Smooth muscle cell (in vitro differentiated cells): ENCODE measurements around the gene TGFB1I1. TPM values are rescaled to one million over a fixed set of nuclear protein-coding genes. Genes with fewer than 3 reads are reported as not detected.

Source experiments
- DNase-seq: peaks from one replicate; lab custom pipeline; 2025; ENCODE audit not compliant: unreplicated experiment; lab: John Stamatoyannopoulos, UW
- H2AFZ ChIP-seq: fragments of 200-600 bp; sonication (generic); 2 replicates; pipeline ENCODE4 v1.6.0; 2016; ENCODE audit warnings: antibody characterized with exemption, low read depth, mild to moderate bottlenecking
- H3F3A ChIP-seq: fragments of 200-600 bp; sonication (generic); 2 replicates; pipeline ENCODE4 v1.6.0; 2017; ENCODE audit warnings: antibody characterized with exemption, low read depth
- H3K27ac ChIP-seq: fragments of 200-600 bp; sonication (generic); 2 replicates; pipeline ENCODE4 v1.5.1; 2016; ENCODE audit warnings: low read depth, mild to moderate bottlenecking
- H3K27me3 ChIP-seq: fragments of 200-600 bp; sonication (generic); 2 replicates; pipeline ENCODE4 v1.6.1; 2016; ENCODE audit warnings: low read depth, mild to moderate bottlenecking
- H3K36me3 ChIP-seq: fragments of 200-600 bp; sonication (generic); 2 replicates; pipeline ENCODE4 v1.5.1; 2016; ENCODE audit warnings: low read depth
- H3K4me1 ChIP-seq: fragments of 200-600 bp; sonication (generic); 2 replicates; pipeline ENCODE4 v1.5.1; 2016; ENCODE audit warnings: low read depth
- H3K4me2 ChIP-seq: fragments of 200-600 bp; sonication (generic); 2 replicates; pipeline ENCODE4 v1.6.0; 2016; ENCODE audit warnings: mild to moderate bottlenecking
- H3K4me3 ChIP-seq: fragments of 200-600 bp; sonication (generic); 2 replicates; pipeline ENCODE4 v1.5.1; 2016; ENCODE audit warnings: mild to moderate bottlenecking
- H3K79me2 ChIP-seq: fragments of 200-600 bp; sonication (generic); 2 replicates; pipeline ENCODE4 v1.6.0; 2016; ENCODE audit warnings: low read depth, mild to moderate bottlenecking
- H3K9ac ChIP-seq: fragments of 200-600 bp; sonication (generic); 2 replicates; pipeline ENCODE4 v1.6.0; 2016; ENCODE audit warnings: low read depth
- H3K9me3 ChIP-seq: fragments of 200-600 bp; sonication (generic); replicated peaks from 2 replicates; pipeline ENCODE4 v1.5.1; 2016; ENCODE audit warnings: low read depth
- H4K20me1 ChIP-seq: fragments of 200-600 bp; sonication (generic); 2 replicates; pipeline ENCODE4 v1.6.0; 2016; ENCODE audit warnings: low read depth
- WGBS: methylation state at CpG from one replicate; pipeline ENCODE4 v1.1.7; 2016; ENCODE audit warnings: low lambda C conversion rate; 5-methylcytosine and 5-hydroxymethylcytosine counted together
- polyA plus RNA-seq: library from polyadenylated mRNA; unstranded; fragments of >200 nt; fragmentation: Nextera tagmentation; extraction: Ambion mirVana; gene quantifications from 2 replicates; pipeline ENCODE4 v1.2.1, GENCODE V29; 2016
- total RNA-seq: library from RNA; depleted of rRNA; stranded (reverse); fragments of >200 nt; gene quantifications from 2 replicates; pipeline ENCODE4 v1.2.3, GENCODE V29; 2014
- TF ChIP-seq, protein P1 (sequence below): fragments of 200-600 bp; sonication (generic); IDR thresholded peaks from 2 replicates; pipeline ENCODE4 v1.5.1; 2017; ENCODE audit warnings: borderline replicate concordance, mild to moderate bottlenecking, antibody characterized with exemption; ENCODE audit not compliant: insufficient read depth, poor library complexity, severe bottlenecking

The TGFB1I1 gene
- total and polyA plus RNA-seq, 2 experiments from 2014 or later, result 73.0 to 203 TPM

DNA sequence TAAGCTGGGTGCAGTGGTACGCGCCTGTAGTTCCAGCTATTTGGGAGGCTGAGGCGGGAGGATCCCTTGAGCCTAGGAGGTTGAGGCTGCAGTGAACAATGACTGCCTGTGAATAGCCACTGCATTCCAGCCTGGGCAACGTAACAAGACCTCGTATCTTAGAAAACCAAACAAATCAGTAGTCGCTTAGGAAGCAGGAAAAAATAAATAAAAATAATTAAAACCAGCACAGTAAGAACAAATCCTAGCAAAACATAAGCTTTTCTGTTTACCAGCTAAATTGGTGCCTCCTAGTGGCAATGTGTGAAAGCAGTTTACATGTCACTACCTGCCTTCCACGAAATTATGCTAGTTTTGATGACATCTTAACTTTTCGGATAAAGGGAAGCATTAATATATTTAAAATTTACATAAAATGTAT, 11.4 kb upstream of the TGFB1I1 start:
- Histone ChIP-seq H3K27ac (peak overlapping the region; percentile 91), H3K79me2 (peaks cover 25% of the 10 kb centered on the region), H3K4me2 (peak overlapping the region; percentile 93), H3K9ac (peak overlapping the region; percentile 79), H3K36me3 (no peaks in the 10 kb centered on the region), H3K9me3 (no peaks in the 10 kb centered on the region), H3K4me1 (no peaks in the 10 kb centered on the region), H3F3A (peaks cover 7% of the 10 kb centered on the region), H2AFZ (no peak overlapping the region), H4K20me1 (peaks cover 25% of the 10 kb centered on the region), H3K27me3 (no peaks in the 10 kb centered on the region), H3K4me3 (peak overlapping the region; percentile 63)
- DNase-seq, result no peak
- 56% methylated on average over 8 of the region's 8 CpGs for WGBS
- TF ChIP-seq, protein P1, sequence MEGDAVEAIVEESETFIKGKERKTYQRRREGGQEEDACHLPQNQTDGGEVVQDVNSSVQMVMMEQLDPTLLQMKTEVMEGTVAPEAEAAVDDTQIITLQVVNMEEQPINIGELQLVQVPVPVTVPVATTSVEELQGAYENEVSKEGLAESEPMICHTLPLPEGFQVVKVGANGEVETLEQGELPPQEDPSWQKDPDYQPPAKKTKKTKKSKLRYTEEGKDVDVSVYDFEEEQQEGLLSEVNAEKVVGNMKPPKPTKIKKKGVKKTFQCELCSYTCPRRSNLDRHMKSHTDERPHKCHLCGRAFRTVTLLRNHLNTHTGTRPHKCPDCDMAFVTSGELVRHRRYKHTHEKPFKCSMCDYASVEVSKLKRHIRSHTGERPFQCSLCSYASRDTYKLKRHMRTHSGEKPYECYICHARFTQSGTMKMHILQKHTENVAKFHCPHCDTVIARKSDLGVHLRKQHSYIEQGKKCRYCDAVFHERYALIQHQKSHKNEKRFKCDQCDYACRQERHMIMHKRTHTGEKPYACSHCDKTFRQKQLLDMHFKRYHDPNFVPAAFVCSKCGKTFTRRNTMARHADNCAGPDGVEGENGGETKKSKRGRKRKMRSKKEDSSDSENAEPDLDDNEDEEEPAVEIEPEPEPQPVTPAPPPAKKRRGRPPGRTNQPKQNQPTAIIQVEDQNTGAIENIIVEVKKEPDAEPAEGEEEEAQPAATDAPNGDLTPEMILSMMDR, result peak; percentile 62

DNA sequence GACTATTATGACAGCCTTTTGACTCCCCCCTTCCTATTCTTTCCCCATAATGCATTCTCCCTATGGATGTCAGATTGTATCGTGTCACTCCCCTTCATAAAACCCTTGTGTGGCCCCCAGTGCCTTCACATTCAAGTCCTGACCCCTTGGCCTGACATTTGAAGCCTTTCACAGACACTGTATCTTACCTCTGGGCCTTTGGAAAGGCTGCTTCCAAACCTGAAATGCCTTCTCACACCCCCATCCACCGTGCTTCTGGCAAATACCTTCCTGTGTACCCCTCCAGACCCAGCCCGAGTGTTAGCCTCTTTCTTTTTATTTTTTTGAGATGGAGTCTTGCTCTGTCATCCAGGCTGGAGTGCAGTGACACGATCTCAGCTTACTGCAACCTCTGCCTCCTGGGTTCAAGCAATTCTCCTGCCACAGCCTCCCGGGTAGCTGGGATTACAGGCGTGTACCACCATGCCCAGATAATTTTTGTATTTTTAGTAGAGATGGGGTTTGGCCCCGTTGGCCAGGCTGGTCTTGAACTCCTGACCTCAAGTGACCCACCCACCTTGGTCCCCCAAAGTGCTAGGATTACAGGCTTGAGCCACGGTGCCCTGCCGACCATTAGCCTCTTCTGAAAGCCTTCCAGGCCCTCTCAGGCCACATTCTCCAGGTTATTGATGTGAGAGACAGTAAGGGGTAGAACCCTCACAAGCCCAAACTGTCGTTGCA, 10.6 kb upstream of the TGFB1I1 start:
- H3K4me1 ChIP-seq, result no peaks in the 10 kb centered on the region
- peak overlapping the region; percentile 91 for H3K27ac ChIP-seq
- no peak overlapping the region for H3K4me3 ChIP-seq
- no peaks in the 10 kb centered on the region for H3K9me3 ChIP-seq
- H3F3A ChIP-seq, result peaks cover 7% of the 10 kb centered on the region
- peak overlapping the region; percentile 93 for H3K4me2 ChIP-seq
- H3K36me3 ChIP-seq, result no peaks in the 10 kb centered on the region
- no peak overlapping the region for H2AFZ ChIP-seq
- H3K79me2 ChIP-seq, result peaks cover 20% of the 10 kb centered on the region
- 90% methylated on average over 10 of the region's 10 CpGs for WGBS
- no peak for DNase-seq
- H3K9ac ChIP-seq, result no peak overlapping the region
- H4K20me1 ChIP-seq, result peaks cover 20% of the 10 kb centered on the region
- TF ChIP-seq, protein P1, result no peak
- H3K27me3 ChIP-seq, result no peaks in the 10 kb centered on the region

DNA sequence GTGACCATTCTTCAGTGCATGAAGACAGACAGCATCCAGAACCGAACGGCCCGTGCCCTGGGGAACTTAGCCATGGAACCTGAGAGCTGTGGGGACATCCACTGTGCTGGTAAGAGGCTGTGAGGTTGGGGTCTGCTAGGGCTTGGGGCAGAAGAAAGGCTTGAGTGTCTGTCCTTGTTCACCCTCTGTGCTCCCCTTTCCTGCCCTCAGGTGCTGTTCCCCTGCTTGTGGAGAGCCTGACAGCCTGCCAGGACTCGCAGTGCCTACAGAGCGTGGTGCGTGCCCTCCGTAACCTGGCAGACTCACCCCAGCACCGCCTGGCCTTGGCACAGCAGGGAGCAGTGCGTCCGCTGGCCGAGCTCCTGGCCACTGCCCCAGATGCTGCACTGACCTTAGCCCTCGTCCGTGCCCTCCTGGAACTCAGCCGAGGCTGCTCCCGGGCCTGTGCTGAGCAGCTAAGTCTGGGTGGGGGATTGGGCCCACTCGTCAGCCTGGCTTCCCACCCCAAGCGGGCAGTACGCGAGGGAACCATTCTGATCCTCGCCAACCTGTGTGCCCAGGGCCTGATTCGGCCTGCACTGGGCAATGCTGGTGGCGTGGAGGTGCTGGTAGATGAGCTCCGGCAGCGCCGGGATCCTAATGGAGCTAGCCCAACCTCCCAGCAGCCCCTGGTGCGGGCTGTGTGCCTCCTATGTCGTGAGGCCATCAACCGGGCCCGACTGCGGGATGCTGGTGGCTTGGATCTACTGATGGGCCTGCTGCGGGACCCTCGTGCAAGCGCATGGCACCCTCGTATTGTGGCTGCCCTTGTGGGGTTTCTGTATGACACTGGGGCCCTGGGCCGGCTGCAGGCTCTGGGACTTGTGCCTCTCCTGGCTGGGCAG, 9.8 kb upstream of the TGFB1I1 start:
- H3K9me3 ChIP-seq, result no peaks in the 10 kb centered on the region
- H3K4me2 ChIP-seq, result no peak overlapping the region
- no peaks in the 10 kb centered on the region for H3K4me1 ChIP-seq
- H3F3A ChIP-seq, result peaks cover 7% of the 10 kb centered on the region
- no peak overlapping the region for H2AFZ ChIP-seq
- H3K79me2 ChIP-seq, result peaks cover 12% of the 10 kb centered on the region
- H3K27ac ChIP-seq, result no peak overlapping the region
- H4K20me1 ChIP-seq, result peaks cover 12% of the 10 kb centered on the region
- H3K4me3 ChIP-seq, result no peak overlapping the region
- no peak for DNase-seq
- no peak overlapping the region for H3K9ac ChIP-seq
- H3K27me3 ChIP-seq, result no peaks in the 10 kb centered on the region
- H3K36me3 ChIP-seq, result no peaks in the 10 kb centered on the region
- TF ChIP-seq, protein P1, result no peak
- 98% methylated on average over 35 of the region's 35 CpGs for WGBS
